WI38 (cell line): Measurements from ENCODE around the gene ZNF333.

Source experiments
- H3K4me3 ChIP-seq: 2 replicates; pipeline ENCODE4 v1.5.1; 2011; ENCODE audit warnings: low read depth, mild to moderate bottlenecking, control low read depth, low read length
- TF ChIP-seq, protein P1 (sequence below): IDR thresholded peaks from 2 replicates; pipeline ENCODE4 v1.5.1; 2012; ENCODE audit warnings: low read depth, mild to moderate bottlenecking, control low read depth, low read length

The ZNF333 gene

GRCh38 chr19:14659874-14660489 is 29.9 kb upstream of the ZNF333 start:
- TF ChIP-seq, protein P1, sequence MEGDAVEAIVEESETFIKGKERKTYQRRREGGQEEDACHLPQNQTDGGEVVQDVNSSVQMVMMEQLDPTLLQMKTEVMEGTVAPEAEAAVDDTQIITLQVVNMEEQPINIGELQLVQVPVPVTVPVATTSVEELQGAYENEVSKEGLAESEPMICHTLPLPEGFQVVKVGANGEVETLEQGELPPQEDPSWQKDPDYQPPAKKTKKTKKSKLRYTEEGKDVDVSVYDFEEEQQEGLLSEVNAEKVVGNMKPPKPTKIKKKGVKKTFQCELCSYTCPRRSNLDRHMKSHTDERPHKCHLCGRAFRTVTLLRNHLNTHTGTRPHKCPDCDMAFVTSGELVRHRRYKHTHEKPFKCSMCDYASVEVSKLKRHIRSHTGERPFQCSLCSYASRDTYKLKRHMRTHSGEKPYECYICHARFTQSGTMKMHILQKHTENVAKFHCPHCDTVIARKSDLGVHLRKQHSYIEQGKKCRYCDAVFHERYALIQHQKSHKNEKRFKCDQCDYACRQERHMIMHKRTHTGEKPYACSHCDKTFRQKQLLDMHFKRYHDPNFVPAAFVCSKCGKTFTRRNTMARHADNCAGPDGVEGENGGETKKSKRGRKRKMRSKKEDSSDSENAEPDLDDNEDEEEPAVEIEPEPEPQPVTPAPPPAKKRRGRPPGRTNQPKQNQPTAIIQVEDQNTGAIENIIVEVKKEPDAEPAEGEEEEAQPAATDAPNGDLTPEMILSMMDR = no peak
- no peak overlapping the region for H3K4me3 ChIP-seq

DNA sequence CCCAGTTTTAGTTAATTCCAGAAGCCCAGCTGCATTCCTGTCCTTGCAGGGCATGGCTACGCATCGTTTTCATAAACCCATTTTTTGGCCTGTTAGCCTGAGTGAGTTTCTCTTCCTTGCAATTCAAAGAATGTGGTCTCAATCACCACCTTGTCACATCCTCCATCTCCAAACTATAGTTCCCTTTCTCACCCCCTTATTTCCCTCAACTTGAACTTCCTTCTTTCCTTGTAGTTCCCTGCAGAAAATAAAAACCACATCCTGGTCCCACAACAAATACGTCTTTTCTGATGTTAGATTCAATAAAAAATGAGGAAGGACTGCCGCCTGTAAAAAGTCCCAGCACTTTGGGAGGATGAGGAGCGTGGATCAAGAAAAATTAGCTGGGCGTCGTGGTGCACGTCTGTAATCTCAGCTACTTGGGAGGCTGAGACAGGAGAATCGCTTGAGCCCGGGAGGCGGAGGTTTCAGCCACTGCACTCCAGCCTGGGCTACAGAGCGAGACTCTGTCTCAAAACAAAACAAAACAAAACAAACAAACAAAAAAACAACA is 28.4 kb upstream of the ZNF333 start:
- TF ChIP-seq, protein P1 = no peak
- H3K4me3 ChIP-seq = no peak overlapping the region

DNA sequence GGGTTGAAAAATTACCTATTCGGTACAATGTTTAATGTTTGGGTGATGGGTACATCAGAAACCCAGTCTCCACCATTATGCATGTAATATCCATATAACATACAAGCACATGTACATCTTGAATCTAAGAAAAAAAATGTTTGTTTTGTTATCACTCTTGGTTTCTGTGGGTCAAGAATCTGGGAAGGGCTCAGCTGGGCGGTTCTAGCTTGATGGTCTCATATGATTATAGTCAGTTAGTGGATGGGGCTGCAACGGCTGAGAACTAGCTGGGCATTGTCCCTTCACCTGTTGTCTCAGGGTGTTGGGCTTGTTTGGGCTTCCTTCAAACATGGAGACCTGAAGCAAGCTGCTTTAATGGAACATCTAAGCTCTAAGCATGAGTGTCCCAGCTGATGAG is 19.9 kb upstream of the ZNF333 start:
- H3K4me3 ChIP-seq = no peak overlapping the region
- TF ChIP-seq, protein P1 = no peak

- H3K4me3 ChIP-seq = no peak overlapping the region
- TF ChIP-seq, protein P1 = no peak
These were observed 19.4 kb upstream of the ZNF333 start for GRCh38 chr19:14670408-14670807.

DNA sequence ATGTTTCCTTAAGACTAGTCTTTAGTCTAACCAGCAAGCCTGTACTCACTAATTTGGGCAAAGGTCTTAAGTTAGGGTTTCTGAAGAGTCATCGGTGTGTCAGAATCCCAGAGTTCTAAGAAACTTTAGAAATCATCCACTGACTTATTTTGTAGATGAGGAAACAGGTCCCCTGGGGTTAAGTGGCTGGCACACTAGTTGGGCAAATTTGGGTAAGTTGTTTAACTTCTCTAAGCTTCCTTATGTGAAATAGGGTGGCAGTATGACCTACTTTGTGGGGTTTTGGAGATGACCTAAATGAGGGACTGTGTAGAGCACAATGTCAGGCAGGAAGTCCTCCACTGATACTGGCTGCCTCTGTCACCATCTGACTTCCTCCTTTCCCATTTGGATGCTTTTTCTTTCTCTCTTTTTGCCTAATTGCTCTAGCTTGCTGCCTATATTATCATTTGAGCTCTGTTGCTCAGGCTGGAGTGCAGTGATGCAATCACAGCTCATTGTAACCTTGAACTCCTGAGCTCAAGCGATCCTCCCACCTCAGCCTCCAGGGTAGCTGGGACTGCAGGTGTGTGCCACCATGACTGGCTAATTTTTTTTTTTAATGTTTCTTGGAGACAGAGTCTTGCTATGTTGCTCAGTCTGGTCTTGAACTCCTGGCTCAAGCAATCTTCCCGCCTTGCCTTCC is 17.5 kb upstream of the ZNF333 start:
- no peak overlapping the region for H3K4me3 ChIP-seq
- TF ChIP-seq, protein P1 = no peak

DNA sequence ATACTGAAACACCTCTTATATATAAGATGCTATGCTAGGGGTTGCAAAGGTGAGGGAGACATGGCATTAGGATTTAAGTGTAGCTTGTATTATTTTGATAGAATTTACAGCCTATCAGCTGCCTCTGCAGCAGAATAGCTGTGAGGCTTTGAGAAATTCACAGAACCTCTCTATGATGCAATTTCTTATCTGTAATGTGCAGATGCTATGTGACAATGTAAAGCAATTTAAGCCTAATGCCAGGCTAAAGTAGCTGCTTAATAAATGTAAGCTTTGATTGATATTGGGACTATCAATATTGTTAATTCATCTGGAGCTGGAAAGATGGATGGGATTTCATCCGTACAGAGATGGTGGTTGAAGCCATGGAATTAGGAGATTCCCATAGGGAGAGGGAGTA is 16.8 kb upstream of the ZNF333 start:
- no peak overlapping the region for H3K4me3 ChIP-seq
- TF ChIP-seq, protein P1 = no peak

GRCh38 chr19:14674764-14675163 is 15.1 kb upstream of the ZNF333 start, which contains the start of gene ADGRE3:
Gene ADGRE3 (minus strand): TSS chr19:14674844. CDS start chr19:14674770, 74 bp downstream.
- TF ChIP-seq, protein P1 = no peak
- H3K4me3 ChIP-seq = no peak within 1 kb of the TSS
